Left ventricle myocardium inferior (tissue), 1 donor: Measurements from ENCODE around the gene TPP1. TPM values are rescaled to one million over a fixed set of nuclear protein-coding genes. Genes with fewer than 3 reads are reported as not detected.
A peak's percentile ranks its signal among the peaks of the same experiment; 100 is the strongest.

ENCODE experiments used
- DNase-seq: peaks from one replicate; pipeline ENCODE4 v3.0.0-alpha.2; 2020
- H3K27ac ChIP-seq: fragments of 200-600 bp; replicated peaks from 2 replicates; pipeline ENCODE4 v1.8.0; 2021
- H3K27me3 ChIP-seq: fragments of 200-600 bp; 2 replicates; pipeline ENCODE4 v1.8.0; 2021; ENCODE audit warnings: low read depth
- H3K36me3 ChIP-seq: fragments of 200-600 bp; 2 replicates; pipeline ENCODE4 v1.8.0; 2021
- H3K4me1 ChIP-seq: fragments of 200-600 bp; 2 replicates; pipeline ENCODE4 v1.8.0; 2021
- H3K4me3 ChIP-seq: fragments of 200-600 bp; 2 replicates; pipeline ENCODE4 v1.8.0; 2021; ENCODE audit warnings: mild to moderate bottlenecking, moderate library complexity
- H3K9me3 ChIP-seq: fragments of 200-600 bp; replicated peaks from 2 replicates; pipeline ENCODE4 v1.8.0; 2021
- intact Hi-C: fragments of 100-400 bp; cut with micrococcal nuclease; formaldehyde crosslinking; loops from one replicate; pipeline ENCODE4 v1.11.0; 2022
- total RNA-seq: library from RNA; stranded (reverse); fragmentation: NEBNext Ultra II Directional; extraction: Animal tissue kit (Norgen Biotek cat#: 25700); gene quantifications from one replicate; pipeline ENCODE4 v1.2.1, GENCODE V29; 2021
- TF ChIP-seq, protein P1 (sequence below): fragments of 200-600 bp; IDR thresholded peaks from 2 replicates; pipeline ENCODE4 v1.8.0; 2021; ENCODE audit warnings: antibody characterized with exemption, mild to moderate bottlenecking, borderline replicate concordance
- donor health status: DM: no; HTN: yes; CAD: no; lungs with severe emphysema.

The TPP1 gene
- total RNA-seq, 1 donor from 2014 or later = 84.2 TPM

DNA sequence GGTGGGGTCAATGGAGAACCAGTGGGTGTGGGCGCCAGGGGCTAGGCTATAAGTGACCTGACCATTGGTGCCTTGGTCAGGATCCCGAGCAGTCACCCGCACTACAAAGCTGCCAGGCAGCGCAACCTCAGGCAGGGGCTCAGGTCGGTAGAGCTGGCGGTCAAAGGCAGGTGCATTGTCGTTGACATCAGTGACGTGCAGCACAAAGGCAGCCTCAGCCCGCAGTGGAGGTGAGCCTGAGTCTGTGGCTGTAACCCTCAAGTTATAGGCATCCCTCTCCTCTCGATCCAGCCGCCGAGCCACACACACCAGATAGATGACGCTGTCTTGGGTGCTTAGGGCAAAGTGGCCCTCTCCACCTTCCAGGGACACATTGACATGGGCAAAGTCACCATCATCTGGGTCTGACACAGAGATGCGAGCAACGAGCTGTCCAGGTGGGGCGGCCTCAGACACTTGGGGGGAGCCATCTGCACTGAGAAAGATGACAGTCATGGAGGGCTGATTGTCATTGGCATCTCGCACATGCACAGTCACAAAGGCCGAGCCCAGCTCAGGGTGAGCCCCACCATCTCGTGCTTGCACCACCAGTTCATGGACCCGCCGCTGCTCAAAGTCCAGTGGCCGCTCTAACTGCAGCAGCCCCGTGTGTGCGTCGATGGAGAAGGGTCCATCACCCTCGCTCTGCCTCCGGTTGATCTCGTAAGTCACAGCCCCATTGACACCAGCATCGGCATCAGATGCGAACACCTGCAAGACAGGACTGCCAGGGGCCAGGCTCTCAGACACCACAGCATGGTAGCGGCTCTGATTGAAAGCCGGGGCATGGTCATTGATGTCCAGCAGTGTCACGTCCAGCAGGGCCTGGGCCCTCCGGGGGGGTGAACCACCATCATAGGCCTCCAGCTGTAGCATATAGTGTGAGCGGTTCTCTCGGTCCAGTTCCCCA is 21.1 kb upstream of the TPP1 start:
- TF ChIP-seq, protein P1, sequence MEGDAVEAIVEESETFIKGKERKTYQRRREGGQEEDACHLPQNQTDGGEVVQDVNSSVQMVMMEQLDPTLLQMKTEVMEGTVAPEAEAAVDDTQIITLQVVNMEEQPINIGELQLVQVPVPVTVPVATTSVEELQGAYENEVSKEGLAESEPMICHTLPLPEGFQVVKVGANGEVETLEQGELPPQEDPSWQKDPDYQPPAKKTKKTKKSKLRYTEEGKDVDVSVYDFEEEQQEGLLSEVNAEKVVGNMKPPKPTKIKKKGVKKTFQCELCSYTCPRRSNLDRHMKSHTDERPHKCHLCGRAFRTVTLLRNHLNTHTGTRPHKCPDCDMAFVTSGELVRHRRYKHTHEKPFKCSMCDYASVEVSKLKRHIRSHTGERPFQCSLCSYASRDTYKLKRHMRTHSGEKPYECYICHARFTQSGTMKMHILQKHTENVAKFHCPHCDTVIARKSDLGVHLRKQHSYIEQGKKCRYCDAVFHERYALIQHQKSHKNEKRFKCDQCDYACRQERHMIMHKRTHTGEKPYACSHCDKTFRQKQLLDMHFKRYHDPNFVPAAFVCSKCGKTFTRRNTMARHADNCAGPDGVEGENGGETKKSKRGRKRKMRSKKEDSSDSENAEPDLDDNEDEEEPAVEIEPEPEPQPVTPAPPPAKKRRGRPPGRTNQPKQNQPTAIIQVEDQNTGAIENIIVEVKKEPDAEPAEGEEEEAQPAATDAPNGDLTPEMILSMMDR = no peak
- Histone ChIP-seq H3K36me3 (peaks cover 2% of the 10 kb centered on the region), H3K27ac (no peak overlapping the region), H3K27me3 (no peaks in the 10 kb centered on the region), H3K9me3 (no peaks in the 10 kb centered on the region), H3K4me1 (peaks cover 72% of the 10 kb centered on the region), H3K4me3 (no peak overlapping the region)
- intact Hi-C loops = no loop called here
- DNase-seq = no peak

DNA sequence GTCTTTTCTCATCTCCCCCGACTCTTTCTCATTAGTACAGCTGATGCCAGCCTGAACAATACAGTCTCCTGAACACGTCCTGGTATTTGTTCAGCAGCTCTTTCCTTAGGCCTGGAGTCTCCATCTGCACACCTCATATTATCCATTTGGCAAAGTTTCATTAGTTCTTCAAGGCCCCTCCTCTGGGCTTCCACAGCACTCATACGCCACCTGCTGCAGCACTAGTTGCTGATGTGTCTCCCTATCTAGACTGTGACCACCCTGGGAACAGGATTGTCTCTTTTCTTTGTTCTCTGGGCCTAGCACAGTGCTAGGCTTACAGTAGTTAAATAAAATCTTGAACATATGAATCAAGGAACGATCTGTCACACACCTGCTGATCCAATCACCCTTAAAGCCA is 19.2 kb upstream of the TPP1 start:
- H3K4me3 ChIP-seq = no peak overlapping the region
- peaks cover 86% of the 10 kb centered on the region for H3K4me1 ChIP-seq
- peak overlapping the region; percentile 85 for H3K27ac ChIP-seq
- TF ChIP-seq, protein P1 = no peak
- intact Hi-C loops = no loop called here
- no peak for DNase-seq
- H3K27me3 ChIP-seq = no peaks in the 10 kb centered on the region
- peaks cover 6% of the 10 kb centered on the region for H3K36me3 ChIP-seq
- no peaks in the 10 kb centered on the region for H3K9me3 ChIP-seq

DNA sequence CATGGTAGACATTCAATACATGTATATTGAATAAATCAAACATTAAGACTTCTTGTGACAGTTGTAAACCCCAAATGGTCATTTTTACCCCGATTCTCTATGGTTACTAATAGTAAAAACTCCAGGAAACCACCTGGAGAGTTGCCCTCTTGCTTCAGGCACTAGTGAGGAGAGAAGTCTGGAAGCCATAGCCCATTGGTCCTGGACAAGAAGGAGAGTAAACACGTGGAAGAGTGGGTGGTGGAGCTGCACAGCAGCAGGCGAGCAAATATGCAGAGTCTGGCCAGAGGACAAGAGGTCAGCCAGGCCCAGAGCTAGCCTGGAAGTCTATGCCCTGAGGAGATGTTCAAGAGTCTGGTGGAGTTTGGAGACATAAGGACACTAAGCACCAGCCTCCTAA is 18.6 kb upstream of the TPP1 start:
- Histone ChIP-seq H3K4me3 (no peak overlapping the region), H3K27me3 (no peaks in the 10 kb centered on the region), H3K27ac (peak overlapping the region; percentile 85), H3K4me1 (peaks cover 86% of the 10 kb centered on the region), H3K9me3 (no peaks in the 10 kb centered on the region), H3K36me3 (peaks cover 6% of the 10 kb centered on the region)
- TF ChIP-seq, protein P1 = no peak
- intact Hi-C loops = no loop called here
- no peak for DNase-seq

DNA sequence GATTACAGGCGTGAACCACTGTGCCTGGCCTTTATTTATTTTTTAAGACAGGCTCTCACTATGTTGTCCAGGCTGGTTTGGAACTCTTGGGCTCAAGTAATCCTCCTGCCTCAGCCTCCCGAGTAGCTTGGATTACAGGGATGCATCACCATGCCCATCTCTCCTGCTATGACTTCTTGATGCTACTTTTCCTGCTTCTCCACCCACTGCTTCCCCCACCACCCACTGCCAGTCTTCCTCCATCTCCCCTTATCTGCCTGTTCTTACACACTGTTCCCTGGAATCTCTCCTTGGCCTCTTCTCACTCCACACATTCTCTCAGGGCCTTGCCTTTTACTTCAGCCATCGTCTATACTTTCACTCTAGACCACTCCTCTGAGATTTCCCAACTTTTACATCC is 17.3 kb upstream of the TPP1 start:
- TF ChIP-seq, protein P1 = no peak
- Histone ChIP-seq H3K27ac (peak overlapping the region; percentile 85), H3K27me3 (no peaks in the 10 kb centered on the region), H3K4me1 (peaks cover 78% of the 10 kb centered on the region), H3K36me3 (peaks cover 11% of the 10 kb centered on the region), H3K9me3 (no peaks in the 10 kb centered on the region), H3K4me3 (no peak overlapping the region)
- intact Hi-C loops = no loop called here
- DNase-seq = no peak

DNA sequence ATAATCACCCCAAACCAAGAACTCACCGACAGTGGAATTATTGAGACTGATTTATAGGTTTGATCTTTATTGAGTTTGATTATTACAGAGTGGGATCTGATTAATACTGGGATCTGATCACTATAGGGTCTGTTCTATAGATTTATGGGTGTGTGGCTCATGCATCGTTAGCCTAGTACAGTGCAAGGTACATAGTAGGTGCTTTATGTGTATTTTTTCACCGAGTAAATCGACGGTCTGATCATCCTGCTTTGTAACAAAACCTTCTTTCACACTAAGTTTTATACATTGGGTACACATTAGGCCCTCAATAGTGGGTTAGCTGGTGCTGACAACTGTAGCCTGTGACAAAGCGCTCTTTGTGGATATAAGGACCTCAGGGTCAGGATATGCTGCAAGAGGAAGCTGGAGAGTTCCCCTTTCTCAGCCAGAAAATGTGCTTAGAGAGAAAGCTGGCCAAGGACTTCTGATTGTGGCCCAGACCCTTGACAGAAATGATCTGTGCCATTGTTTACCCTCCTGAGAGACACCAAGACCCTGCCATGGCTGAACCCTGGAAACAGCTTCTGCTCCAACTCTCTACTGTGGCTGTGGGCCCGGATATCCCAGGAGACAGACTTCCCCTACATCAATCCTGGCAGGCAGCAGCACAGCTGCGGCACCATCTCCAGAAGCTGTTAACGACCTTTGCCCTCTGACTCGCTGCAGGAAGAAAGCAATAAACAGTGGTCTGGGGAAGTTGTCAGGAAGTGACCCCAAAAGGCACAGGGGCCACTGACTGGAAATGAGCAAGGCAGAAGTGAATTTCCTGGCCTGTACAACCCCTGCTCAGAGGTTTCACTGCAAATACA is 16.1 kb upstream of the TPP1 start:
- Histone ChIP-seq H3K27ac (peak overlapping the region; percentile 85), H3K4me1 (peaks cover 75% of the 10 kb centered on the region), H3K36me3 (peaks cover 22% of the 10 kb centered on the region), H3K9me3 (no peaks in the 10 kb centered on the region), H3K4me3 (no peak overlapping the region), H3K27me3 (no peaks in the 10 kb centered on the region)
- TF ChIP-seq, protein P1 = no peak
- DNase-seq = peak; percentile 65
- intact Hi-C loops = no loop called here
